H1 (cell line): ENCODE data around the gene EXOC6. TPM values are rescaled to one million over a fixed set of nuclear protein-coding genes. Genes with fewer than 3 reads are reported as not detected.

Experiments used
- CTCF ChIA-PET: fragments of 300-600 bp; sonication (Branson Sonifier 250); formaldehyde crosslinking; loops from one replicate; lab custom pipeline; 2021; ENCODE audit not compliant: partially characterized antibody; lab: Charles Lee
- POLR2A ChIA-PET: fragments of 300-600 bp; sonication (Branson Sonifier 250); formaldehyde crosslinking; loops from one replicate; lab custom pipeline; 2021; ENCODE audit warnings: inconsistent platforms; ENCODE audit not compliant: partially characterized antibody; lab: Charles Lee
- DNase-seq, 2 experiments: peaks; one replicate each; pipeline versions ENCODE4 v3.0.0 to v3.0.0-alpha.2; 2010 to 2022; ENCODE audit warnings: low spot score in 2 of 2, low read depth in 1 of 2, mixed read lengths in 1 of 2
- FAIRE-seq: peaks from 2 replicates; lab custom pipeline; 2011; peaks lifted over from hg19 to GRCh38; lab: Jason Lieb, UNC
- H2AFZ ChIP-seq: 2 replicates; pipeline ENCODE4 v1.8.1; 2012; ENCODE audit warnings: low read length, inconsistent platforms
- H2AK5ac ChIP-seq: 2 replicates; pipeline ENCODE4 v1.6.1; 2013; ENCODE audit warnings: low read depth, low read length
- H2BK120ac ChIP-seq: replicated peaks from 2 replicates; pipeline ENCODE3; 2013; ENCODE audit warnings: low read depth, low read length, inconsistent platforms
- H2BK12ac ChIP-seq: 2 replicates; pipeline ENCODE4 v1.6.1; 2013; ENCODE audit warnings: low read depth, low read length
- H2BK15ac ChIP-seq: 2 replicates; pipeline ENCODE4 v1.6.1; 2013; ENCODE audit warnings: low read length
- H2BK20ac ChIP-seq: 2 replicates; pipeline ENCODE4 v1.6.1; 2013; ENCODE audit warnings: low read length
- H2BK5ac ChIP-seq: 2 replicates; pipeline ENCODE4 v1.6.1; 2013; ENCODE audit warnings: low read depth, low read length
- H3K14ac ChIP-seq: 2 replicates; pipeline ENCODE4 v1.6.1; 2013; ENCODE audit warnings: inconsistent platforms; ENCODE audit not compliant: insufficient read length
- H3K18ac ChIP-seq: 2 replicates; pipeline ENCODE4 v1.6.1; 2013; ENCODE audit warnings: low read length; ENCODE audit errors: extremely low read depth
- H3K23ac ChIP-seq: 2 replicates; pipeline ENCODE4 v1.6.1; 2013; ENCODE audit warnings: inconsistent platforms; ENCODE audit not compliant: insufficient read length
- H3K23me2 ChIP-seq: 2 replicates; pipeline ENCODE4 v1.6.1; 2013; ENCODE audit warnings: low read depth, low read length
- H3K27ac ChIP-seq: 2 replicates; pipeline ENCODE4 v1.6.1; 2011; ENCODE audit warnings: low read depth, low read length, inconsistent platforms
- H3K27me3 ChIP-seq, 4 experiments: replicated peaks in 1 of 4; 1 replicate in 1 of 4; 2 replicates in 3 of 4; pipeline versions ENCODE4 v1.6.1 to v1.8.1; 2011 to 2013; ENCODE audit warnings: low read length in 3 of 4, mild to moderate bottlenecking in 3 of 4, inconsistent platforms in 2 of 4, mixed read lengths in 2 of 4, moderate library complexity in 1 of 4; ENCODE audit not compliant: control insufficient read depth in 3 of 4, insufficient read depth in 3 of 4; ENCODE audit errors: extremely low read depth in 1 of 4
- H3K36me3 ChIP-seq, 4 experiments: 2 replicates each; pipeline versions ENCODE4 v1.6.1 to v1.8.1; 2011 to 2013; ENCODE audit warnings: mild to moderate bottlenecking in 4 of 4, low read length in 3 of 4, moderate library complexity in 2 of 4, control low read depth in 1 of 4, inconsistent platforms in 1 of 4; ENCODE audit not compliant: insufficient read depth in 4 of 4, control insufficient read depth in 2 of 4
- H3K4ac ChIP-seq: replicated peaks from 2 replicates; pipeline ENCODE3; 2013; ENCODE audit warnings: low read length, low read depth, mixed read lengths, inconsistent platforms; ENCODE audit not compliant: insufficient read length
- H3K4me1 ChIP-seq, 4 experiments: replicated peaks in 1 of 4; 1 replicate in 1 of 4; 2 replicates in 3 of 4; pipeline versions ENCODE4 v1.6.1 to v1.8.1; 2011 to 2013; ENCODE audit warnings: low read length in 3 of 4, inconsistent platforms in 2 of 4, mixed read lengths in 1 of 4; ENCODE audit not compliant: insufficient read depth in 4 of 4, control insufficient read depth in 3 of 4
- H3K4me2 ChIP-seq, 2 experiments: 2 replicates each; pipeline versions ENCODE4 v1.6.1 to v1.8.1; 2011 to 2013; ENCODE audit warnings: low read depth in 2 of 2, low read length in 2 of 2, control low read depth in 1 of 2, inconsistent platforms in 1 of 2, mild to moderate bottlenecking in 1 of 2; ENCODE audit not compliant: insufficient read depth in 1 of 2
- H3K4me3 ChIP-seq, 4 experiments: fragments of 200-600, 300-600 bp in 1 of 4; sonication (generic), shearing (Covaris generic), sonication (Bioruptor Twin) in 1 of 4; 2 replicates each; pipeline versions ENCODE4 v1.5.1 to v1.8.1; 2011 to 2016; ENCODE audit warnings: low read length in 4 of 4, low read depth in 3 of 4, control low read depth in 2 of 4, inconsistent platforms in 2 of 4, mild to moderate bottlenecking in 2 of 4, mixed read lengths in 1 of 4, moderate library complexity in 1 of 4; ENCODE audit not compliant: insufficient read depth in 2 of 4; ENCODE audit errors: extremely low read depth in 1 of 4
- H3K56ac ChIP-seq: replicated peaks from 2 replicates; pipeline ENCODE3; 2013; ENCODE audit warnings: low read depth, mild to moderate bottlenecking, mixed read lengths, low read length, inconsistent platforms; ENCODE audit not compliant: insufficient read length
- H3K79me1 ChIP-seq: 2 replicates; pipeline ENCODE4 v1.6.1; 2013; ENCODE audit warnings: low read depth, low read length, control low read depth
- H3K79me2 ChIP-seq, 2 experiments: 2 replicates each; pipeline versions ENCODE4 v1.6.1 to v1.8.1; 2012 to 2013; ENCODE audit warnings: low read length in 2 of 2, mild to moderate bottlenecking in 2 of 2, inconsistent platforms in 1 of 2; ENCODE audit not compliant: insufficient read depth in 2 of 2, control insufficient read depth in 1 of 2
- H3K9ac ChIP-seq, 4 experiments: replicated peaks in 1 of 4; 1 replicate in 1 of 4; 2 replicates in 3 of 4; pipeline versions ENCODE4 v1.6.1 to v1.8.1; 2011 to 2013; ENCODE audit warnings: low read depth in 3 of 4, low read length in 3 of 4, control low read depth in 2 of 4, mild to moderate bottlenecking in 2 of 4, moderate library complexity in 2 of 4, inconsistent platforms in 1 of 4; ENCODE audit errors: extremely low read depth in 1 of 4
- H3K9me3 ChIP-seq, 2 experiments: 2 replicates each; pipeline versions ENCODE4 v1.6.1 to v1.8.1; 2012 to 2013; ENCODE audit warnings: mild to moderate bottlenecking in 2 of 2, moderate library complexity in 2 of 2, control low read depth in 1 of 2, inconsistent platforms in 1 of 2, low read depth in 1 of 2, low read length in 1 of 2, mixed read lengths in 1 of 2; ENCODE audit not compliant: insufficient read depth in 2 of 2
- H4K20me1 ChIP-seq, 2 experiments: replicated peaks in 1 of 2; 2 replicates each; pipeline versions ENCODE3 to v1.8.1; 2011 to 2013; ENCODE audit warnings: inconsistent platforms in 2 of 2, low read length in 2 of 2, mild to moderate bottlenecking in 1 of 2; ENCODE audit not compliant: insufficient read depth in 2 of 2, control insufficient read depth in 1 of 2
- H4K5ac ChIP-seq: 2 replicates; pipeline ENCODE4 v1.6.1; 2013; ENCODE audit warnings: low read length, low read depth, mixed read lengths, inconsistent platforms; ENCODE audit not compliant: insufficient read length
- H4K8ac ChIP-seq: 2 replicates; pipeline ENCODE4 v1.8.0; 2013; ENCODE audit warnings: mild to moderate bottlenecking, moderate library complexity, low read length, inconsistent platforms; ENCODE audit not compliant: insufficient read depth; ENCODE audit errors: extremely low read depth
- H4K91ac ChIP-seq: replicated peaks from 2 replicates; pipeline ENCODE3; 2013; ENCODE audit warnings: low read length, mixed read lengths, inconsistent platforms; ENCODE audit not compliant: insufficient read length
- CBX5 ChIP-seq: fragments of 300-800, 300-1000 bp; sonication (generic); IDR thresholded peaks from 2 replicates; pipeline ENCODE4 v1.7.1; 2016; ENCODE audit warnings: antibody characterized with exemption, low read length, low read depth
- E2F6 ChIP-seq: IDR thresholded peaks from 2 replicates; pipeline ENCODE4 v1.6.1; 2012; ENCODE audit warnings: inconsistent platforms
- GTF2F1 ChIP-seq: IDR thresholded peaks from 2 replicates; pipeline ENCODE4 v1.6.1; 2012; ENCODE audit warnings: low read depth, low read length, improper control_type of control experiment, borderline replicate concordance
- HDAC2 ChIP-seq, 2 experiments: fragments of 300-600 bp in 1 of 2; sonication (generic) in 1 of 2; IDR thresholded peaks; 2 replicates each; pipeline ENCODE4 v1.6.1; 2011 to 2012; ENCODE audit warnings: low read depth in 2 of 2, low read length in 2 of 2, mild to moderate bottlenecking in 2 of 2, moderate library complexity in 2 of 2, borderline replicate concordance in 1 of 2, inconsistent platforms in 1 of 2
- KDM5A ChIP-seq: fragments of 200-600 bp; IDR thresholded peaks from 2 replicates; pipeline ENCODE4 v1.7.1; 2012; ENCODE audit warnings: mild to moderate bottlenecking, low read length, inconsistent platforms, mixed read lengths
- RNF2 ChIP-seq: fragments of 200-900, 300-1000 bp; sonication (generic); IDR thresholded peaks from 2 replicates; pipeline ENCODE4 v1.7.1; 2016; ENCODE audit warnings: borderline replicate concordance, low read depth, mild to moderate bottlenecking, antibody characterized with exemption, low read length; ENCODE audit not compliant: poor library complexity, severe bottlenecking; ENCODE audit errors: missing control alignments
- SRF ChIP-seq: IDR thresholded peaks from 2 replicates; pipeline ENCODE4 v1.6.1; 2011; ENCODE audit warnings: mild to moderate bottlenecking, low read depth, low read length, moderate library complexity
- TBP ChIP-seq: IDR thresholded peaks from 2 replicates; pipeline ENCODE4 v1.6.1; 2011; ENCODE audit warnings: low read depth, low read length, improper control_type of control experiment
- WGBS, 2 experiments: shearing (Covaris generic) in 1 of 2; methylation state at CpG; one replicate each; pipeline versions ENCODE4 v1.1.6 to v1.1.7; 2013 to 2015; ENCODE audit warnings: low lambda C conversion rate in 2 of 2, mixed read lengths in 2 of 2, inconsistent platforms in 1 of 2, low coverage in 1 of 2, missing lambda C conversion rate in 1 of 2; ENCODE audit not compliant: insufficient replicate concordance in 2 of 2, insufficient coverage in 1 of 2, insufficient read length in 1 of 2; ENCODE audit errors: extremely low coverage in 1 of 2, missing lambda C conversion rate in 1 of 2; 5-methylcytosine and 5-hydroxymethylcytosine counted together
- polyA plus RNA-seq, 7 experiments: library from polyadenylated mRNA; depleted of rRNA in 3 of 7; stranded (reverse) in 5 of 7; unstranded in 2 of 7; fragments of >200 nt in 5 of 7; fragments of 200-250 nt in 2 of 7; gene quantifications; 1 replicate in 5 of 7; 2 replicates in 1 of 7; 4 replicates in 1 of 7; pipeline versions ENCODE4 v1.2.1 to v1.2.3, GENCODE V29; 2011 to 2013; ENCODE audit warnings: missing spikeins in 2 of 7, mixed read lengths in 2 of 7
- total RNA-seq: library from RNA; stranded (reverse); fragmentation: NEBNext Ultra II Directional; extraction: Animal tissue kit (Norgen Biotek cat#: 25700); gene quantifications from 2 replicates; pipeline ENCODE4 v1.2.1, GENCODE V29; 2021
- TF ChIP-seq, protein P1 (sequence below): IDR thresholded peaks from 2 replicates; pipeline ENCODE4 v1.6.1; 2011; ENCODE audit warnings: low read depth, mild to moderate bottlenecking, low read length; ENCODE audit not compliant: insufficient read depth

The EXOC6 gene
- total and polyA plus RNA-seq, 2 of the 8 experiments (the other 6 are each of a cell fraction or from before 2014, with no cell fraction given) = 1.7 to 4.5 TPM

GRCh38 chr10:93032809-93033137, 184.5 kb downstream of the EXOC6 start:
- Histone ChIP-seq H3K79me2 (no peaks in the 10 kb centered on the region), H3K4me2 (no peak overlapping the region), H2BK5ac (no peak overlapping the region), H3K79me1 (no peaks in the 10 kb centered on the region), H3K4me1 (peaks cover 0 to 8% (median 3%) of the 10 kb centered on the region in 4 experiments; a peak in 4 of 7 replicates), H3K27ac (no peak overlapping the region), H3K14ac (no peak overlapping the region), H4K20me1 (no peaks in the 10 kb centered on the region), H3K4me3 (no peak overlapping the region), H3K18ac (no peak overlapping the region), H4K91ac (no peak overlapping the region), H2BK20ac (no peak overlapping the region), H2AK5ac (no peak overlapping the region), H4K5ac (no peak overlapping the region), H3K36me3 (no peaks in the 10 kb centered on the region), H3K27me3 (no peaks in the 10 kb centered on the region), H3K9ac (no peak overlapping the region), H4K8ac (no peak overlapping the region), H3K9me3 (no peaks in the 10 kb centered on the region), H2BK15ac (no peak overlapping the region), H3K56ac (no peak overlapping the region), H3K4ac (no peak overlapping the region), H2BK12ac (no peak overlapping the region), H3K23me2 (no peaks in the 10 kb centered on the region), H2AFZ (no peak overlapping the region), H2BK120ac (no peak overlapping the region), H3K23ac (no peak overlapping the region)
- CTCF ChIA-PET = interaction anchor here (0.9 kb wide), 2 partner anchors 39 to 68 kb away, joined by 3 read pairs; no protein-coding TSS in a partner anchor
- FAIRE-seq (no peak), DNase-seq (no peak)
- TF ChIP-seq HDAC2 (IDR thresholded peaks at IDR 0.05; ENCODE audit: borderline replicate concordance in 1 of 2, low read depth in 2 of 2, low read length in 2 of 2) = no peak
- TF ChIP-seq CBX5 = no peak
- no peak for TF ChIP-seq RNF2
- TF ChIP-seq E2F6 = no peak
- no peak for TF ChIP-seq KDM5A
- TF ChIP-seq TBP = no peak
- no peak for TF ChIP-seq GTF2F1
- no peak for TF ChIP-seq SRF
- TF ChIP-seq, protein P1, sequence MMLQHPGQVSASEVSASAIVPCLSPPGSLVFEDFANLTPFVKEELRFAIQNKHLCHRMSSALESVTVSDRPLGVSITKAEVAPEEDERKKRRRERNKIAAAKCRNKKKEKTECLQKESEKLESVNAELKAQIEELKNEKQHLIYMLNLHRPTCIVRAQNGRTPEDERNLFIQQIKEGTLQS = no peak
- POLR2A ChIA-PET = no interaction called here
- 80% methylated on average over 1 of the region's 1 CpG; no CpG with 5 or more reads in 1 of the 2 experiments for WGBS, 2 experiments
